Inflammatory macrophage treated with lipopolysaccharide for 1 hour (primary cell): Measurements from ENCODE around the gene GRK6.

Source experiments
- DNase-seq, 2 donors: peaks; one replicate each; pipeline ENCODE4 v3.0.0-alpha.2; 2020 to 2022

Gene GRK6

DNA sequence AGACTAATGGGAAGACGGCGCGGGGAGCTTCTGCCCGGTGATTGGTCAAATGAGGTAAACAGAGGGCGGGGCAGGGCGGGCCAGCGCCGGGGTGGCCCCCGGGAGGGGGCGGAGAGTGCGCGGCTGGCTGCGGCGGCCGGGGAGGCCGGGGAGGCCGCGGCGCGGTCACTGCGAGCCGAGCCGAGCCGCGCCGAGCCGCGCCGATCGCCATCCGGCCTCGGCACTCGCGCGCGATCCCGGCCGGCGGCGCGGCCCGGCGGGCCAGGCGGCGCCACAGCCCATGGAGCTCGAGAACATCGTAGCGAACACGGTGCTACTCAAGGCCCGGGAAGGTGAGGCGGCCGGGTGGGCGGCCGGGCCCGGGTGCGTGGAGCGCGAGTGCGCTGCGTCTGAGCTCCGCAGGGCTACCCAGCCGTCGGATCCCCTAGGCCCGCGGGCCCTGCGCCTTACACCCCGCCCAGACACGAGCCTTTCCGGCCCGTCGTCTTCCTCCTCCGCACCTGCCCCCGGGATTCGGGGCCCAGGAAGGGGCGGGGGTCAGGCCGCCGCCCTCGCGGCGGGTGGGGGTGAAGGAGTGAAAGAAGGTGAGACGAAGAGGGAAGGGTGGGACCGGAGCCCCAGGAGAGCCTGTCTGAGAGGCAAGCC, at the start of gene GRK6:
TSS of gene GRK6 (plus strand) at position 111 of the 645 bp plus-strand sequence. CDS start at position 281, 170 bp downstream.
- DNase-seq = no peak

- DNase-seq = no peak
Observed at GRCh38 chr5:177377851-177378776, 48.4 kb upstream of the GRK6 start.

DNA sequence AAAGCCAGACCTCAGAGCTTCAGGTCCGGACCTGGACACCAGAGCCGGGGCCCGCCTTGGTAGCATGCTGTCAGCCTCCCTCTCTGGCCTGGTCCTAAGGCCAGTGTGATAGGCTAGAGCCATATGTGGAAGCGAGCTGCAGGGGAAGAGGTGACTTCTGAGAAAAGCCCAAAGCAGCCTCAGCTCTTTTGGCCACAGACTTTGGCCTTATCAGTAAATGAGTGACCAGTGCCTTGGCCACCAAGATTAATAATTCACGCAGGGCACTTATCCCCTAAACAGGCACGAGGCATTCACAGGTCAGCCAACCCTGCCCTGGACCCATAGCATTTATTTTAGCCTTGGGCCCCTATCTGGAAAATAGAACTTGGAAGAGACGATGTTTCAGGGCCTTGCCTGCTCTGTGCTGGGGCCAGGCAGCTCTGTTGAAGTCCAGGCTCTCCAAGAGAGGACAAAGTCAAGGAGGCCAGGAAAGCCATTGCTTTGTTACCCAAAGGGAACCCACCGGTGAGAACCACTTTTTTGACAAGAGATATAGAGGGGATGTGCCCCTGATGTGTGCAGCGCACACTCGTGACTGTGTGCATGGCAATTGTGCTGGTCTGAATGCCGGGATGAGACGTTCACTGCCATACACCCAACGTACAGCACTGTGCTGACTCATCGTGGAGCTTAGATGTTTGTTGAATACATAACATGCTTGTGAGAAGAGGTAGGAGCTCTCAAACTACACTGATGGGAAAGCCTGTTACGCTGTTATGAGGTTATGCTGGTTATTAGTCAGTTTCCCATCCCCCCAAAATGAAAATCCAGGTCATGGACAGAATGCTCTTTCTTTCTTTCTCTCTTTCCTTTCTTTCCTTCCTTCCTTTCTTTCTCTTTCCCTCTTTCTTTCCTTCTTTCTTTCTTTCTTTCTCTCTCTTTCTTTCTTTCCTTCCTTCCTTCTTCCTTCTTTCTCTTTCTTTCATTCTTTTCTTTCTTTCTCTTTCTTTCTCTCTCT, 47.3 kb upstream of the GRK6 start:
- no peak for DNase-seq

DNA sequence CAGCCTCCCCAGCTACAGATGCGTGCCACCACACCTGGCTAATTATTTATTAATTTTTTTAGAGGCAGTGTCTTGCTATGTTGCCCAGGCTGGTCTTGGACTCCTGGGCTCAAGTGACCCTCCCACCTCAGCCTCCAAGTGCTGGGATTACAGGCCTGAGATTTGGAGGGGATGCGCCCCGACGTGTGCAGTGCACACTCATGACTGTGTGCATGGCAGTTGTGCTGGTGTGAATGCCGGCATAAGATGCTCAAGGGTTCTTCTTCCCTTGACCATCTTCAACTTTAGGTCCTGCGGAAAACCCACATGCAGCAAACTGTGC, 45.7 kb upstream of the GRK6 start:
- DNase-seq = no peak

DNA sequence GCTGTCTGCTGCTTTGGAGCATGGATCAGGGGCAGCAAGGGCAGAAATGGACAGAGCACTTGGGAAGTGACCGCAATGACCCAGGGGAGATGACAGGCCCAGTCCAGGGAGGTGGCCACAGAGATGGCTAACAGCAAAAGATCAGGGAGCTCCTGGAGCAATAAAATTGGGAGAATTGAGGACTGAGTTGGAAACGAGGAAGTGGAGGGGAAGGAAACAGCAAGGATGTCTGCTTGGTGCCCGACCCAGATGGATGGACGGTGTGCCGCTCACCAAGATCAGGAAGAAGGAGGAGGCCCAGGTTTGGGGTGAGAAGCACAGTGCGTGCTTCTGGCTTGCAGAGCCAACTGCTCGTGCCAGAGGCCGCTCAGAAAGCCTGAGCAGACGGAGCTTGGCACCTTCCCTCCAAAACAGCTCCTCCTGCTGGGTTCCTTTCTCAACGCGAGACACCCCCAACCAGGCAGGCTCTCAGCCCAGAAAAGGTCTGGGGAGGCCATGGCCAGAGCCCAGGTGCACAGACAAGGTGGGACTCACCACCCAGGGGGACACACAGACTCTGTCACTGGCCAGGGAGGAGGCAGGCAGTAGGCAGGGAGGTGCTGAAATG, 44.0 kb upstream of the GRK6 start:
- DNase-seq = no peak

DNA sequence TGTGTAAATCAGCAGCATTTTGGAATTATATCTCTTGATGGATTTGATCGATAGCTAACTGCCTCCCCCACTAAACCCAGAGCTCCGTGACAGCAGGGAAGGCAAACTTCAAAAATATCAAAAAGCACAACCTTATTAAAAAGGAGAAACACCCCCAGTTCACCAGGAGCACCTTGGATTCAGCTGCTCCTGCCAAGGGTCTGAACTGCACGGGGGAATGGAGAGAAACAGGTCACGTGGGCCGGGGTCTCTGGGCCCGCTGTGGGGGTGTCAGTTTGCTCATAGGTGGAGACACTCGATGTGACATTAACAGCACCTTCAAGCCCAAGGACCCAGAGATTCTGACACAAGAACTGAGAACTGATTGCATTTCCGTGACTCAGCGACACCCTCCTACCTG, 43.3 kb upstream of the GRK6 start:
- no peak for DNase-seq

DNA sequence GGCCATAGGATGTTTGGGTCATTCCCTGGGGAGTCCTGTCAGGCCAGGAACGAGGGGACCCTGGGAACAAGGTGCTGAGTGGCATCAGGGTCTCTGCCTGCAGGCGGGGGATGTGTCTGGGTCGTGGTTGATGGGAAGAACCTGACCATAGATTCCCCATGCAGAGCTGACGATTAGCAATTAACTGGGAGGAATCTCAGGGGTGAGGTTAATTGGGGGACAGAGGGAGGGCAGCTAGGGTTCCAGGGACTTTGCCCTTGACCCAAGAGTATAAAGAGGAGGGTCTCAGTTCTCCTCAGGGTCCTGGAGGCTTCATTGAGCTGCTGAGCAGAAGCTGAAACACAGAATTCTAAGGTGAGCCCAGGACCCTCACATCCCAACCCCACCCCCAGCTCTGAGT, 42.3 kb upstream of the GRK6 start, which contains the start of gene SLC34A1:
TSS of gene SLC34A1 (plus strand) at position 301 of the 400 bp plus-strand sequence. CDS start 1,308 bp downstream, outside the sequence.
- no peak for DNase-seq

DNA sequence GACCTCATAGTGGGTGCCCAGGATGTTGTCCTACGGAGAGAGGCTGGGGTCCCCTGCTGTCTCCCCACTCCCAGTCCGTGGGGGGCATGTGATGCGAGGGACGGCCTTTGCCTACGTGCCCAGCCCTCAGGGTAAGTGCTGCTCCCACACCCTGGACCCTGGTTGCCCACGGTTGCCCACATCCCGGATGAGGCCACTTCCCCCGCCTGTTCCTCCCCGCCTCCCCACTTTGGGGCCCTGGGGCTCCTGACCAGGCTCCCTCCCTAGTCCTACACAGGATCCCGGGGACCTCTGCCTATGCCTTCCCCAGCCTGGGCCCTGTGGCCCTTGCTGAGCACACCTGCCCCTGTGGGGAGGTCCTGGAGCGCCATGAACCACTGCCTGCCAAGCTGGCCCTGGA, 40.8 kb upstream of the GRK6 start:
- no peak for DNase-seq

GRCh38 chr5:177386542-177386941, 39.9 kb upstream of the GRK6 start:
- DNase-seq = no peak

- no peak for DNase-seq
Observed at GRCh38 chr5:177387405-177387804, 39.1 kb upstream of the GRK6 start.

- DNase-seq = no peak
Observed at GRCh38 chr5:177388521-177389052, 37.9 kb upstream of the GRK6 start.

GRCh38 chr5:177389241-177390169, 37.0 kb upstream of the GRK6 start:
- DNase-seq = peak; percentile 56 to 65

DNA sequence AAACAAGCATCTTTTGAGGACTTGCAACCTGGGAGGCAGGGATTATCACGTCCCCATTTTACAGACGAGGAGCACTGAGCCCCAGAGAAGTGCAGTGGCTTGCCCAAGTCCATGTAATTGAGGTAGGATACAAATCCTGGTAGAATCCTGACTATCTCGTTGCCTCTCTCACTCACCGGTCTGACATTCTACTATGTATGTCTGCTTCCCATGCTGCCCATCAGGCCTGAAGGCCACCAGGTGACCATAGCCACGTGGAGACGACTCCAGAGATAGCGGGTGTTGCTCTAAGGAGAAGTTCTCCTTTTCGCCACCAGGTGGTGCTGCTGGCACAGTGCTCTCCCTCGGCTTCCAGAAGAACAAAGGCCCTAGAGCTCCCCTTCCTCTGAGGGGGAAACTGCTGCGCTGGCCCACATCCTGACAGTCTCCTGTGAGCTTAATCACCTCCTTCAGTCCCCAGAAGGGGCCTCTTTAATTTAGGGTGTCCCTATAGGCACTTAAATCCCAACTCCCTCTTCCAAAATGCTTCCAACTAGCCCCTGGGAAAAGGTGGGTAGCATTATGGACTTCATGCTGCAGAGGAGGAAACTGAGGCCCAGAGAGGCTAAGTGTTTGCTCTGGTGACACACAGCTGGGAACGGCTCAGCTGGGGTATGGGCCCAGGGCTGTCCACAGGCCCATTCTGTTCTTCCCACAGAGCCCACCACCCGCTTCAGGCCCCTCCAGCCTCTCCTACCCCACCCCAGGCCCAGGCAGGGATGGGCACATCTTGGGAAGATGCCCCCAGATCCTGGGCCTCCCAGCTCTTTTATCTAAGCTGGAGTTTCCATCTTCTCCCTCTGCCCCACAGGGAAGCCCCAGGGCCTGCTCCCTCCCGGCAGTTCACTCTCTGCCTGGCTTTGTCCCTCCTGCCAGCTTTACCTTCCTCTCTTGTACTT, 35.8 kb upstream of the GRK6 start:
- peak; percentile 65 to 93 for DNase-seq

- no peak for DNase-seq
Observed at GRCh38 chr5:177392765-177393164, 33.7 kb upstream of the GRK6 start.

DNA sequence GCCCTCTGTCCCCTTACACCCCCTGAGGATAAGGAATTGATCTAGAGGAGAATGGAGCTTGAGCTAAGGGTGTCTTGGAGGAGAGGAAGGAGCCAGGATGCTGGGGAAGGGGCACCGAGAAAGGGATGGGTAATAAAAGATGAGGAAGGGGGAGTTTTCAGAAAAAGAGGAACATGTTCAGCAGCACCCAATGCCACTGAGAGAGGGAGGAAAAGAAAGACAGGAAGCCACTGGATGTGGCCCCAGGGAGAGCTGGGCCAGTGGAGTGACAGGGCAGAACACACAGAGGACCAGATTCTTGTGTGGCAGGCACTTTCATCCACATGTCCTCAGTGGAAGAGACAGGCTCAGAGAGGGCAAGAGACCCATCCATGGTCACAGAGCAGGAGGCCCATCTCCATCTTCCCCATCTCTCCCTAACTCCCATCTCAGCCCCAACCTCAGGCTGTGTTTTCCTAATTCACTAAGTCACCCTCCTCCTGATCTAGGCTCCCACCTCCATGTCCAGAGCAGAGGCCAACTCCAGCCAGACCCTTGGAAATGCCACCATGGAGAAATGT, 33.2 kb upstream of the GRK6 start:
- DNase-seq = no peak

- no peak for DNase-seq
Observed at GRCh38 chr5:177393990-177394389, 32.5 kb upstream of the GRK6 start.

- no peak for DNase-seq
Observed at GRCh38 chr5:177396078-177396477, 30.4 kb upstream of the GRK6 start.

DNA sequence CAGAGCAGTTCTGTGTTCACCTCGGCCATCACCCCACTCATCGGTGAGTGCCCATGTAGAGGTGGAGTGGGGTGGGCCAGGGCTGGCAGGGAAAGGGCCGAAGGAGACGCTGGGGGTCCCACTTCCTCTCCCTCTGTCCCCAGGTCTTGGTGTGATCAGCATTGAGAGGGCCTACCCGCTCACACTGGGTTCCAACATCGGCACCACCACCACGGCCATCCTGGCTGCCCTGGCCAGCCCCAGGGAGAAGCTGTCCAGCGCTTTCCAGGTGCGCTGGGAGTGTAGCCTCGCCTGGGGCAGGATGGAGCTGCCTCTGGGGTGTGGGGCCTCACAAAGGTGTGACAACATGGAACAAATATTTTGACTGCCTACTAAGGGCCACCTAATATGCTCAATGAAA, 29.7 kb upstream of the GRK6 start:
- no peak for DNase-seq

- DNase-seq = no peak
Observed at GRCh38 chr5:177397875-177398390, 28.5 kb upstream of the GRK6 start.
